ENCODE measurements around the gene PRDM16.

Gene PRDM16

GRCh38 chr1:3032371-3033039 lies 36.5 kb upstream of the PRDM16 start:
- no peak for DNase-seq (ENCODE audit: low read depth)

GRCh38 chr1:3033040-3033789 lies 35.8 kb upstream of the PRDM16 start:
- peak; percentile 19 for DNase-seq (ENCODE audit: low read depth)

- no peak for DNase-seq (ENCODE audit: low read depth)
Measured at GRCh38 chr1:3033790-3034090, 35.3 kb upstream of the PRDM16 start.

GRCh38 chr1:3034162-3034561 lies 34.8 kb upstream of the PRDM16 start:
- DNase-seq (ENCODE audit: low read depth), result no peak

- no peak for DNase-seq (ENCODE audit: low read depth)
Measured at GRCh38 chr1:3034728-3035562, 34.1 kb upstream of the PRDM16 start.

GRCh38 chr1:3035563-3036446 lies 33.2 kb upstream of the PRDM16 start:
- no peak for DNase-seq (ENCODE audit: low read depth)

GRCh38 chr1:3036447-3037280 lies 32.3 kb upstream of the PRDM16 start:
- no peak for DNase-seq (ENCODE audit: low read depth)

- no peak for DNase-seq (ENCODE audit: low read depth)
Measured at GRCh38 chr1:3037281-3038040, 31.5 kb upstream of the PRDM16 start.

- DNase-seq (ENCODE audit: low read depth), result no peak
Measured at GRCh38 chr1:3038113-3038551, 30.9 kb upstream of the PRDM16 start.

GRCh38 chr1:3038571-3039181 lies 30.3 kb upstream of the PRDM16 start:
- no peak for DNase-seq (ENCODE audit: low read depth)

GRCh38 chr1:3040004-3040403 lies 29.0 kb upstream of the PRDM16 start:
- DNase-seq (ENCODE audit: low read depth), result no peak

- no peak for DNase-seq (ENCODE audit: low read depth)
Measured at GRCh38 chr1:3042481-3042880, 26.5 kb upstream of the PRDM16 start.

- DNase-seq (ENCODE audit: low read depth), result no peak
Measured at GRCh38 chr1:3049164-3049563, 19.8 kb upstream of the PRDM16 start.

GRCh38 chr1:3049905-3050304 lies 19.1 kb upstream of the PRDM16 start:
- no peak for DNase-seq (ENCODE audit: low read depth)

GRCh38 chr1:3050603-3051002 lies 18.4 kb upstream of the PRDM16 start:
- DNase-seq (ENCODE audit: low read depth), result no peak

- DNase-seq (ENCODE audit: low read depth), result no peak
Measured at GRCh38 chr1:3051270-3052268, 17.4 kb upstream of the PRDM16 start.

- no peak for DNase-seq (ENCODE audit: low read depth)
Measured at GRCh38 chr1:3052501-3052900, 16.5 kb upstream of the PRDM16 start.

GRCh38 chr1:3053366-3053980 lies 15.5 kb upstream of the PRDM16 start:
- no peak for DNase-seq (ENCODE audit: low read depth)
